Type B pancreatic cell (in vitro differentiated cells): ENCODE results near the gene SV2B. TPM values are rescaled to one million over a fixed set of nuclear protein-coding genes. Genes with fewer than 3 reads are reported as not detected.

ENCODE experiments used
- DNase-seq: peaks from one replicate; pipeline ENCODE4 v3.0.0; 2021; ENCODE audit warnings: mixed read lengths; ENCODE audit not compliant: unreplicated experiment; ENCODE audit errors: extremely low spot score
- H3K27ac Mint-ChIP-seq: 2 replicates; pipeline ENCODE4 v1.8.0; 2021; ENCODE audit warnings: mild to moderate bottlenecking, mixed read lengths
- H3K27me3 Mint-ChIP-seq: 2 replicates; pipeline ENCODE4 v1.8.0; 2021; ENCODE audit warnings: mixed read lengths
- H3K36me3 Mint-ChIP-seq: 2 replicates; pipeline ENCODE4 v1.8.0; 2021; ENCODE audit warnings: mixed read lengths
- H3K4me1 Mint-ChIP-seq: one replicate; pipeline ENCODE4 v1.8.0; 2021; ENCODE audit warnings: mixed read lengths; ENCODE audit not compliant: unreplicated experiment
- H3K4me3 Mint-ChIP-seq: 2 replicates; pipeline ENCODE4 v1.8.0; 2021; ENCODE audit warnings: mild to moderate bottlenecking, mixed read lengths
- H3K9me3 Mint-ChIP-seq: 2 replicates; pipeline ENCODE4 v1.8.0; 2021; ENCODE audit warnings: mixed read lengths
- CTCF ChIP-seq: fragments of 200-600 bp; sonication (generic); conservative IDR thresholded peaks from 2 replicates; pipeline ENCODE4 v1.5.0; 2021; ENCODE audit warnings: antibody characterized with exemption, mild to moderate bottlenecking
- total RNA-seq: library from RNA; stranded (reverse); gene quantifications from 2 replicates; pipeline ENCODE4 v1.2.1, GENCODE V29; 2021; ENCODE audit warnings: low replicate concordance

The SV2B gene
- total RNA-seq, 1 donor from 2014 or later = 1.7 TPM

- DNase-seq = no peak
- no peaks in the 10 kb centered on the region for H3K9me3 Mint-ChIP-seq
- no peak overlapping the region for H3K27ac Mint-ChIP-seq
- no peak overlapping the region for H3K4me3 Mint-ChIP-seq
- no peak for TF ChIP-seq CTCF
- H3K36me3 Mint-ChIP-seq = no peaks in the 10 kb centered on the region
- peaks cover 4% of the 10 kb centered on the region for H3K4me1 Mint-ChIP-seq
- H3K27me3 Mint-ChIP-seq = peaks cover 82% of the 10 kb centered on the region
These were observed 2.7 kb downstream of the SV2B start for GRCh38 chr15:91102546-91103330.

- H3K27me3 Mint-ChIP-seq = peaks cover 75% of the 10 kb centered on the region
- H3K27ac Mint-ChIP-seq = no peak overlapping the region
- H3K36me3 Mint-ChIP-seq = no peaks in the 10 kb centered on the region
- no peak for TF ChIP-seq CTCF
- DNase-seq = no peak
- no peak overlapping the region for H3K4me3 Mint-ChIP-seq
- H3K4me1 Mint-ChIP-seq = peaks cover 4% of the 10 kb centered on the region
- H3K9me3 Mint-ChIP-seq = no peaks in the 10 kb centered on the region
These were observed 4.1 kb downstream of the SV2B start for GRCh38 chr15:91104111-91104510.

- Mint-ChIP-seq H3K36me3 (no peaks in the 10 kb centered on the region), H3K4me3 (no peak overlapping the region), H3K9me3 (no peaks in the 10 kb centered on the region), H3K4me1 (no peaks in the 10 kb centered on the region), H3K27ac (no peak overlapping the region), H3K27me3 (peaks cover 44% of the 10 kb centered on the region)
- no peak for DNase-seq
- TF ChIP-seq CTCF = no peak
These were observed 8.4 kb downstream of the SV2B start for GRCh38 chr15:91108421-91108820.

- Mint-ChIP-seq H3K9me3 (no peaks in the 10 kb centered on the region), H3K27me3 (peaks cover 35% of the 10 kb centered on the region), H3K27ac (no peak overlapping the region), H3K4me3 (no peak overlapping the region), H3K4me1 (no peaks in the 10 kb centered on the region), H3K36me3 (no peaks in the 10 kb centered on the region)
- no peak for DNase-seq
- TF ChIP-seq CTCF = no peak
These were observed 9.8 kb downstream of the SV2B start for GRCh38 chr15:91109885-91110284.

- H3K4me1 Mint-ChIP-seq = no peaks in the 10 kb centered on the region
- H3K36me3 Mint-ChIP-seq = no peaks in the 10 kb centered on the region
- no peak overlapping the region for H3K27ac Mint-ChIP-seq
- H3K27me3 Mint-ChIP-seq = peaks cover 30% of the 10 kb centered on the region
- H3K9me3 Mint-ChIP-seq = no peaks in the 10 kb centered on the region
- DNase-seq = no peak
- no peak overlapping the region for H3K4me3 Mint-ChIP-seq
- no peak for TF ChIP-seq CTCF
These were observed 10.3 kb downstream of the SV2B start for GRCh38 chr15:91110407-91110806.
